Daoy (cell line): ENCODE data around the gene SCFD1. TPM values are rescaled to one million over a fixed set of nuclear protein-coding genes. Genes with fewer than 3 reads are reported as not detected.
"Not testable (repeated sequence)": the region's sequence is repeated elsewhere in the genome, so short reads cannot be mapped to it uniquely, and the experiment has no call there.

ENCODE experiments used
- DNase-seq: peaks from one replicate; pipeline ENCODE4 v3.0.0-alpha.2; 2015; ENCODE audit warnings: low read depth
- total RNA-seq: library from RNA; depleted of rRNA; stranded (reverse); fragments of >200 nt; shearing (Covaris generic); gene quantifications from 2 replicates; pipeline ENCODE4 v1.2.3, GENCODE V29; 2014

Gene SCFD1
- total RNA-seq, 1 experiment from 2014 or later: 101 TPM

GRCh38 chr14:30610787-30611343 is 11.3 kb upstream of the SCFD1 start:
- peak; percentile 63 for DNase-seq

DNA sequence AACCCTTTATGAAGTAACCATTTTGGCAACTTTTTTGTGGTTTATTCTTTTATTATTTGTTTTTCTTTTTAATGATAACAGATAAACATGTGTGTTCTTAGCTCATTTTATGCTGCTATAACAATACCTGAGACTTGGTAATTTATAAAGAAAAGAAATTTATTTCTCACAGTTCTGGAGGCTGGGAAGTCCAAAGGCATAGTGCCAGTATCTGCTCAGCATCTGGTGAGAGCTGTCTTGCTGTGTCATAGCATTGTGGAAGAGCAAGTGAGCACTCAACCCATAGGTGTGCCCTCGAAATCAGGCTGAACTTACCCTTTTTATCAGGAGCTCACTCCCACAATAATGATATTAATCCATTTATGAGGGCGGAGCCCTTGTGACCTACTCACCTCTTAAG is 8.0 kb upstream of the SCFD1 start:
- no peak for DNase-seq

DNA sequence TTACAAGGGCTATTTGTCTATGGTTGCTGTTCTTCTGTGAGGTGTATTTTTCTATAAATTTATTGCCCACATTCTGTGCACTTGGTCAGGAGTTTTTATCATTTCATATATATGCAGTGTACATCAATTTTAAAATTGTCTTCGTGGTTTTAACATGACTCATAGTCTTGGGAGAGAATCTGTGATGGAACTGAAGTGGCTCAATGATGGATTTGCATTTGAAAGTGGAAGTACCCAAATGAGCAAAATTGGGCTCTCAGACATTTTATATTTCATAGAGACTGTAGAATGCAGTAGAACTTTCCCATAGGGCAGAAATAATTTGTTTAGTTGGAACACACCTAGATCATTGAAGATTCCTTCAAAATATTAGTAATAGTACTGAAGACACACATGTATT is 1.9 kb upstream of the SCFD1 start:
- peak; percentile 43 for DNase-seq

DNA sequence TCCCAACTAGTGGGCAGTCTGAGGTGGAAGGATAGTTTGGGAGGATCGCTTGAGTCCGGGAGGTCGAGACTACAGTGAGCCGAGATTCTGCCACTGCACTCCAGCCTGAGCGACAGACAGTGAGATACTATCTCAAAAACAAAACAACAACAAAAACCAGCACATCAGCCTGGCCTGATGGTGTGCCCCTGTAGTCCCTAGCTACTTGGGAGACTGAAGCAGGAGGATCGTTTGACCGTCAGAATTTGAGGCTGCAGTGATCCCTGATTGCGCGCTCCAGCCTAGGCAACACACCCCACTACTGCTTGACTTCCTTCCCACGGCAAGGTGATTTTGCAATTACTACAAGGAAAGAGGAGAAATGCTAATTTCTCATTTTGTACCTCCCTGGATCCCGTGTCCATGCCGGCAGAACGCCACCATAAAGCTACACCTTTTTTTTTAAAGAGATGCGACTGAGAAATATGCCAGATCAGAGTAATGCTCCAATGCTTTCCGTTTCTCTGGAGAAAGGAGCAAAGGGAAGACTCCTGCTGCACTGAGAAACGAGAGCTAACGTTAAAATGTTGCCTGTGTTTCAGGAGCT is 672 bp upstream of the SCFD1 start:
- peak; percentile 45 for DNase-seq

GRCh38 chr14:30623412-30624131 is 1.5 kb downstream of the SCFD1 start:
- no peak for DNase-seq

DNA sequence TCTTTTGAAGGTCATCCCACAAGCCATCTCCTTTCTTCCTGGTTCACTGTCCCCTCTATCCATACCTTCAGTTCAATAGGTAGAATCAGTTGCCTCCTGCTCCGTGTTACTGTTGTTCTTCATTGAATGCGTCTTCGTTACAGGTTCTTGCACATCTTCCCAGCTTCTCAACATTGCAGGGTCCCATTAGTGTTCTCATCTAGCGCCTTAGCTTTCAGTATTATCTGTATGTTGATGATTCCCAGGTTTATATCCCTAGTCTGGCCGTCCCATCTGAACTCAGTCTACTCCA is 2.0 kb downstream of the SCFD1 start:
- no peak for DNase-seq

DNA sequence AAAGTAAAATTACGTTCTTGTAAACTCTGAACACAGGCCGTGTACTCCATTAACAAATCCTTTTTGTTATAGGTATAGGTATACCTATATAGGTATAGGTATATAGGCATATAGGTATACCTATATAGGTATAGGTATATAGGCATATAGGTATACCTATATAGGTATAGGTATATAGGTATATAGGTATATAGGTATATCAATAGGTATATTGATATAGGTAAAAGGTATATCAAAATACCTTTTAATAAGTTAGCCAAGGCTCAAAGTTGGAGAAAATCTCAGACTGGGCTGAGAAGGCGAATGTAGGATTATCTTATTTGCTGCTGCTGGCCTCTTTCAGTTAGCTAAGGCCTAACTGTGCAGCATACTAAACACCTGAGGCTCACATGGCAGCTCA is 3.4 kb downstream of the SCFD1 start:
- no peak for DNase-seq

DNA sequence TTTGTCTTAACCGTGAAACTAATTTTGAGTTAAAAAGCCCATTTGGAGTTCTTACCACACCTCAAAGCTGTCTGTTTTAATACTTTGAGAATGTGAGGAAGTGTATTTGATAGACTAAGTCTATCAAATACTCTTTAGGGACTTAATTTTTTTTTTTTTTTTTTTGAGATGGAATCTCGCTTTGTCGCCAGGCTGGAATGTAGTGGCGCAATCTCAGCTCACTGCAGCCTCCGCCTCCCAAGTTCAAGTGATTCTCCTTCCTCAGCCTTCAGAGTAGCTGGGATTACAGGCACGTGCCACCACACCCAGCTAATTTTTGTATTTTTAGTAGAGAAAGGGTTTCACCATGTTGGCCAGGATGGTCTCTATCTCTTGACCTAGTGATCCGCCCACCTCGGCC is 7.3 kb downstream of the SCFD1 start:
- peak; percentile 68 for DNase-seq

GRCh38 chr14:30630248-30630647 is 8.1 kb downstream of the SCFD1 start:
- DNase-seq: no peak

GRCh38 chr14:30632730-30633129 is 10.6 kb downstream of the SCFD1 start:
- DNase-seq: no peak

DNA sequence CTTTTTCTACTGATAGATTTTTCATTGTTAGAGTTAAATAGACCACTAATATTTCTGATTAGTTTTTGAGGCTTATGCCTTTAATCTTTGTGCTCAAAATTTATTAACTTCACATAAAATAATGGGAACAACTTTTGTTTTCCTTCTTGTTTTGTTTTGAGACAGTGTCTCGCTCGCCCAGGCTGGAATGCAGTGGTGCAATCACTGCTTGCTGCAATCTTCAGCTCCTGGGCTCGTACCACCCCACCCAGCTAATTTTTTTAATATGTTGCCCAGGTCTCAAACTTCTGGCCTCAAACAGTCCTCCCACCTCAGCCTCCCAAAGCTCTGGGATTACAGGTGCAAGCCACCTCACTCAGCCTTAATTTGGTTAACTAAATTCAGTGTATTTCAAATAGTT is 16.8 kb downstream of the SCFD1 start:
- DNase-seq: no peak

GRCh38 chr14:30641207-30641606 is 19.1 kb downstream of the SCFD1 start:
- DNase-seq: no peak

DNA sequence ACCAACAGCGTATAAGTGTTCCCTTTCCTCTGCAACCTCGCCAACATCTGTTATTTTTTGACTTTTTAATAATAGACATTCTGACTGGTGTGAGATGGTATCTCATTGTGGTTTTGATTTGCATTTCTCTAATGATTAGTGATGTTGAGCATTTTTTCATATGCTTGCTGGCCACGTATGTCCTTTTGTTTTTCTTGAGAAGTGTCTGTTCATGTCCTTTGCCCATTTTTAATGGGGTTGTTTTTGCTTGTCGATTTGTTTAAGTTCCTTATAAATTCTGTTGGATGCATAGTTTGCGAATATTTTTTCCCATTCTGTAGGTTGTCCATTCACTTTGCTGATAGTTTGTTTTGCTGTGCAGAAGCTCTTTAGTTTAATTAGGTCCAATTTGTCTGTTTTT is 22.3 kb downstream of the SCFD1 start:
- DNase-seq: not testable (repeated sequence)

DNA sequence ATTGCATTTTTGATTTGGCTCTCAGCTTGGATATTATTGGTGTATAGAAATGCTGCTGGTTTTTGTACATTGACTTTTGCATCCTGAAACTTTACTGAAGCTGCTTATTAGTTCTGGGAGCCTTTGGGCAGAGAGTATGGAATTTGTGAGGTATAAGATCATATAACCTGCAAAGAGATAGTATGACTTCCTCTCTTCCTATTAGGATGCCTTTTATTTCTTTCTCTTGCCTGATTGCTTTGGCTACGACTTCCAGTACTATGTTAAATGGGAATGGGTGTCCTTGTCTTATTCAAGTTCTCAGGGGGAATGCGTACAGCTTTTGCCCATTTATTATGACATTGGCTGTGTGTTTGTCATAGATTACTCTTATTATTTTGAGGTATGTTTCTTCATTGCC is 23.5 kb downstream of the SCFD1 start:
- DNase-seq: no peak

- no peak for DNase-seq
These were observed 26.4 kb downstream of the SCFD1 start for GRCh38 chr14:30648471-30648870.

DNA sequence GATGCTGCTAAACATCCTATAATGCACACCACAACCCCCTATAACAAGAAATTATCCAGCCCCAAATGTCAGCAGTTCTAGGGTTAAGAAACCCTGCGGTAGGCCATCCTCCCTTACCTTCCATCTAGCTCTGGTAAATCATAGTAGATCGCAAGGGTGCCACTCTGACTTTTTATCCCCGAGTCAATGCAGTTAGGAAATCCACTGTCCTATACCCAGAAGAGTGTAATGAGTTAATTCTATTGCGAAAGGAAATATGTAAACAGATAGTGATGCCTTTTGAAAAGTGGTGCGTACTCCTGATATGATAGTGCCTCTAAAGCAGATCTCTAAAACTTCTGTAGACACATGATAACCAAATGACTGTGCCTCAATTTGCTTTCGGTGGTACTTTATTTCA is 29.8 kb downstream of the SCFD1 start:
- DNase-seq: no peak

DNA sequence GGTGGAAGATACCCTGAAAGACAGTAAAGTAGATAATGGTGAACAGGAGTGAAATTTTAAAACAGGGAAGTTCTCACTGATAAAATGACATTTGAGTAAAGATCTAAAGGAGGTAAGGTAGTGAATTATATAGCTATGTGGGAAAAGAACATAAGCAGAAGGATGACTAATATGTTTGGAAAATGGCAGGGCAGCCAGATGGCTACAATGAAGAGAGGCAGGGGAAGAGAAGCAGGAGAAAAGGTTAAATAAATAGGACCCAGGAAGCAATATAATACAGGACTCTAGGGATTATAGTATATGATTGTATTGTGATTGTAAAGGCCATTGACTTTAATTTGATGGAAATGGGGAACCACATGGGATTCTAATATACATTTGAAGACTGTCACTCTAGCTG is 33.0 kb downstream of the SCFD1 start:
- DNase-seq: peak; percentile 7

DNA sequence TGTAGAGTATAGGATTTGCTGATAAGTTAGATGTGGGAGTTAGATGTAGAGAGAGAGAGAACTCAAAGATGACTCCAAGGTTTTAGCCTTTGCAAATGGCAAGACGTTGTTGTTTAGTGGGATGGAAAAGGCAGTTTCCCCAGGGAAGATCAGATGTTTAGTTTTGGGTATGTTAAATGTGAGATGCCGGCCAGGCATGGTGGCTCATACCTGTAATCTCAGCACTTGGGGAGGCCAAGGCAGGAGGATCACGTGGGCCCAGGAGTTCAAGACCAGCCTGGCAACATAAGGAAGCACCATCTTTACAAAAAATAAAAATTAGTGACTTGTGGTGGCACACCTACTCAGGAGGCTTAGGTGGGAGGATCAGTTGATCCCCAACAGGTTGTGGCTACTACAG is 33.5 kb downstream of the SCFD1 start:
- no peak for DNase-seq

DNA sequence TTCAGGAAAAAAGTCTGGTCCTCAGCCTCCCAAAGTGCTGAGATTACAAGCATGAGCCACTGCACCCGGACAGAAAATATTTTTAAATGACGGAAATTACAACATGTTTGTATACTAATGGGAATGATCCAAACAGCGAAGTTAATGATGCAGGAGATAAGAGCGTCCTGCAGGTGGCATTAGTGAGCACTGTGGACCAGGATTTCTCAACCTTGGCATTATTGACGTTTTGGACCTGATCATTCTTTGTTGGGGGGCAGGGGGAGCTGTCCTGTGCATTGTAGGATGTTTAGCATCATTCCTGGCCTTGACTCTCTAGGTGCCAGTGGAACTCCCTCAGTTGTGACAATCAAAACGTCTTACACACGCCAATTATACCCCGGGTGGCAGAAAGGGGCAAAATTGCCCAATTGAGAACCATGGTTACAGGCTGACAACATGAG is 34.1 kb downstream of the SCFD1 start:
- DNase-seq: peak; percentile 32

GRCh38 chr14:30657050-30657449 is 34.9 kb downstream of the SCFD1 start:
- DNase-seq: no peak

- DNase-seq: no peak
These were observed 35.6 kb downstream of the SCFD1 start for GRCh38 chr14:30657606-30658163.

- no peak for DNase-seq
These were observed 36.5 kb downstream of the SCFD1 start for GRCh38 chr14:30658645-30659044.

DNA sequence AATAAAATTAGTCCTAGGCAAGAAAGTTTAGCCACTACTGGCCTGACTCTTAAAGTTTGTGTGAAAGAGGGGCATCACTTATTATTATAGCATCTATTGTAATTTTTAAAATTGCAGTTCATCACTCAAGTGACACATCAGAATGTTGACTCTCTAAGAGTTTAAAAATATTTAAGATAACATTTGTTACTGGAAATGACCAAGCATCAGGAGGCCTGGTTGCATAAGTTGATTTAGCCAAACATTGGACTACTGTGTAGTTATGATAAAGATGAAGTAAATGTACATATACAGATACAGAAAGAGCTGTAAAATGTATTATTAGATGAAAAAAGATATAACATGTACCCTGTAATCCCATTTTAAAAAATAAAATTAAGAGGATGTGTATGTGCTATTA is 47.5 kb downstream of the SCFD1 start:
- DNase-seq: no peak
